Liver (tissue), 9 donors: Measurements from ENCODE around the gene TFAP2A. TPM values are rescaled to one million over a fixed set of nuclear protein-coding genes. Genes with fewer than 3 reads are reported as not detected.

ENCODE experiments used
- DNase-seq: peaks from one replicate; pipeline ENCODE4 v3.0.0-alpha.2; 2017; ENCODE audit warnings: low spot score
- H3K27ac ChIP-seq, 2 donors: one replicate each; pipeline ENCODE4 v1.7.0; 2013; ENCODE audit warnings: inconsistent platforms in 2 of 2, low read length in 2 of 2, control low read depth in 1 of 2, low read depth in 1 of 2, mild to moderate bottlenecking in 1 of 2
- H3K27me3 ChIP-seq, 4 donors: one replicate each; pipeline versions ENCODE4 v1.6.1 to v1.7.0; 2013; ENCODE audit warnings: low read length in 3 of 4, inconsistent platforms in 1 of 4, mild to moderate bottlenecking in 1 of 4, moderate library complexity in 1 of 4; ENCODE audit not compliant: control insufficient read depth in 4 of 4, insufficient read depth in 4 of 4
- H3K36me3 ChIP-seq, 4 donors: one replicate each; pipeline versions ENCODE4 v1.6.1 to v1.7.0; 2013; ENCODE audit warnings: low read length in 3 of 4, mild to moderate bottlenecking in 3 of 4, low read depth in 1 of 4, moderate library complexity in 1 of 4; ENCODE audit not compliant: control insufficient read depth in 4 of 4, insufficient read depth in 3 of 4
- H3K4me1 ChIP-seq, 4 donors: one replicate each; pipeline versions ENCODE4 v1.6.1 to v1.7.0; 2013; ENCODE audit warnings: low read length in 3 of 4, mild to moderate bottlenecking in 3 of 4, moderate library complexity in 1 of 4; ENCODE audit not compliant: control insufficient read depth in 4 of 4, insufficient read depth in 4 of 4
- H3K4me3 ChIP-seq, 3 donors: one replicate each; pipeline versions ENCODE4 v1.6.1 to v1.7.0; 2013; ENCODE audit warnings: low read length in 3 of 3, control low read depth in 1 of 3, low read depth in 1 of 3, mild to moderate bottlenecking in 1 of 3
- H3K9ac ChIP-seq, 2 donors: one replicate each; pipeline ENCODE4 v1.7.0; 2013; ENCODE audit warnings: low read length in 2 of 2, mild to moderate bottlenecking in 2 of 2, moderate library complexity in 2 of 2, control low read depth in 1 of 2, low read depth in 1 of 2
- H3K9me3 ChIP-seq, 4 donors: one replicate each; pipeline versions ENCODE4 v1.6.1 to v1.7.0; 2013; ENCODE audit warnings: low read length in 3 of 4; ENCODE audit not compliant: control insufficient read depth in 4 of 4
- CTCF ChIP-seq: fragments of 150-350 bp; IDR thresholded peaks from 2 replicates; pipeline ENCODE4 v1.5.1; 2017; ENCODE audit warnings: improper control_type of control experiment, low read depth, low read length; ENCODE audit not compliant: missing input control
- FOXA2 ChIP-seq: IDR thresholded peaks from 2 replicates; pipeline ENCODE4 v1.6.1; 2016; ENCODE audit warnings: antibody characterized with exemption
- HNF4A ChIP-seq, 2 donors: conservative IDR thresholded peaks; 2 replicates each; pipeline ENCODE4 v1.6.1; 2016; ENCODE audit warnings: antibody characterized with exemption in 2 of 2, mild to moderate bottlenecking in 2 of 2
- JUND ChIP-seq, 2 donors: IDR thresholded peaks; 2 replicates each; pipeline ENCODE4 v1.6.1; 2016; ENCODE audit warnings: antibody characterized with exemption in 2 of 2
- REST ChIP-seq: IDR thresholded peaks from 2 replicates; pipeline ENCODE4 v1.6.1; 2016; ENCODE audit warnings: antibody characterized with exemption, mild to moderate bottlenecking
- RXRA ChIP-seq, 2 donors: IDR thresholded peaks; 2 replicates each; pipeline ENCODE4 v1.6.1; 2017 to 2018; ENCODE audit warnings: antibody characterized with exemption in 2 of 2, mild to moderate bottlenecking in 1 of 2
- ZBTB33 ChIP-seq: IDR thresholded peaks from 2 replicates; pipeline ENCODE4 v1.6.1; 2016; ENCODE audit warnings: antibody characterized with exemption
- WGBS: extraction: QIAGEN DNeasy Blood & Tissue Kit; methylation state at CpG from one replicate; pipeline ENCODE4 v1.1.7; 2013; 5-methylcytosine and 5-hydroxymethylcytosine counted together
- polyA plus RNA-seq, 2 donors: library from polyadenylated mRNA; stranded (reverse) in 1 of 2; unstranded in 1 of 2; fragments of 200-250 nt in 1 of 2; fragments of >200 nt in 1 of 2; fragmentation: Nextera tagmentation in 1 of 2; extraction: Ambion mirVana in 1 of 2; gene quantifications; one replicate each; pipeline versions ENCODE4 v1.2.1 to v1.2.3, GENCODE V29; 2013 to 2015
- total RNA-seq, 2 donors: library from RNA; depleted of rRNA; stranded (reverse); fragments of >200 nt; gene quantifications; one replicate each; pipeline ENCODE4 v1.2.3, GENCODE V29; 2014
- TF ChIP-seq, protein P1 (sequence below): IDR thresholded peaks from 2 replicates; pipeline ENCODE4 v1.6.1; 2016; ENCODE audit warnings: antibody characterized with exemption
- donor health status: healthy.
- donor health status: healthy.
- donor health status: healthy.
- donor health status: healthy.
- donor health status: healthy.

TFAP2A gene
- total and polyA plus RNA-seq, 4 donors: 0.03 to 0.08 TPM; not detected in 2

DNA sequence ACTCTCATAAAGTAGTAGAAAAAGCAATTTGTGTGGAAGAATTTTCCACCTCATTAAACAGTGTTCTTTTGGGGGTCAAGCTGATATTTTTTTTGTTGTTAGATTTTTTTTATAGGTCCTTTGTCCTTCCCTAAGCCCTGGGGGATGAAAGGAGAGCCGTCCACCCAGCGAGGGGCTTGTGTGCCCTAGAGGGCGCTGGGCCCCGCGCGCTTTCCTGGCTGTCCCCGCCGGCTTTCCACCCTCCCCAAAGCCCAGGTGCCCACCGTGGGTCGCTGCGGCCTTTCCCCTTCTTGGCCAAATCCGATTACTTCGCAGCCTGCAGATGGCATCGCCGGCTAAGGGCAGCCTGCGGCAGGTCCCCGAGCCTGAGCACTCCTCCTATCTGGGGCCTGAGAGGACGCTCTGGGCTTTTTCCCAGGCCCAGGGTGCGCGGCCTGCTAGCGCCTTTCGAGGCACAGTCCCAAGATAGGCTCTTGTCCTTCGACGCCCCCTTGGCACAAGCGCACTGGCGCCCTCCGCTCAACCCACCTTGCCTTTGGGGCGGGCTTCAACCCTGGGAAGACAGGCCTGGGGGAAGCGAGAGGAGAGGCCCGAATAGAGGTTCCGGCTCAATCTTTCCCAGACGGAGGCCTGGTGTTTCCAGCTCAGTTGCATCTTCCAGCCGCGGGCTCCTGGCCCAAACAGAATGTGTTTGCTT, 33.6 kb downstream of the TFAP2A start:
- no peak overlapping the region for H3K4me3 ChIP-seq
- peaks cover 0 to 3% (median 0%) of the 10 kb centered on the region in 4 donors for H3K9me3 ChIP-seq
- no peak for TF ChIP-seq RXRA (IDR thresholded peaks at IDR 0.05)
- no peak for TF ChIP-seq ZBTB33
- TF ChIP-seq REST: no peak
- no peaks in the 10 kb centered on the region for H3K36me3 ChIP-seq
- H3K27me3 ChIP-seq: peaks cover 2 to 34% (median 10%) of the 10 kb centered on the region in 4 donors
- no peak for DNase-seq
- WGBS: 5% methylated on average over 34 of the region's 34 CpGs
- peaks cover 0 to 8% (median 1%) of the 10 kb centered on the region in 4 donors for H3K4me1 ChIP-seq
- H3K9ac ChIP-seq: no peak overlapping the region
- no peak overlapping the region for H3K27ac ChIP-seq

- no peak overlapping the region for H3K4me3 ChIP-seq
- H3K4me1 ChIP-seq: no peaks in the 10 kb centered on the region
- no peak overlapping the region for H3K9ac ChIP-seq
- peaks cover 0 to 4% (median 0%) of the 10 kb centered on the region in 4 donors for H3K27me3 ChIP-seq
- 90% methylated on average over 4 of the region's 4 CpGs for WGBS
- H3K27ac ChIP-seq: no peak overlapping the region
- no peaks in the 10 kb centered on the region for H3K9me3 ChIP-seq
- DNase-seq: no peak
- no peaks in the 10 kb centered on the region for H3K36me3 ChIP-seq
- TF ChIP-seq HNF4A (conservative IDR thresholded peaks at IDR 0.05): no peak
- TF ChIP-seq CTCF: no peak
These were observed 39.4 kb downstream of the TFAP2A start for GRCh38 chr6:10375391-10375969.

DNA sequence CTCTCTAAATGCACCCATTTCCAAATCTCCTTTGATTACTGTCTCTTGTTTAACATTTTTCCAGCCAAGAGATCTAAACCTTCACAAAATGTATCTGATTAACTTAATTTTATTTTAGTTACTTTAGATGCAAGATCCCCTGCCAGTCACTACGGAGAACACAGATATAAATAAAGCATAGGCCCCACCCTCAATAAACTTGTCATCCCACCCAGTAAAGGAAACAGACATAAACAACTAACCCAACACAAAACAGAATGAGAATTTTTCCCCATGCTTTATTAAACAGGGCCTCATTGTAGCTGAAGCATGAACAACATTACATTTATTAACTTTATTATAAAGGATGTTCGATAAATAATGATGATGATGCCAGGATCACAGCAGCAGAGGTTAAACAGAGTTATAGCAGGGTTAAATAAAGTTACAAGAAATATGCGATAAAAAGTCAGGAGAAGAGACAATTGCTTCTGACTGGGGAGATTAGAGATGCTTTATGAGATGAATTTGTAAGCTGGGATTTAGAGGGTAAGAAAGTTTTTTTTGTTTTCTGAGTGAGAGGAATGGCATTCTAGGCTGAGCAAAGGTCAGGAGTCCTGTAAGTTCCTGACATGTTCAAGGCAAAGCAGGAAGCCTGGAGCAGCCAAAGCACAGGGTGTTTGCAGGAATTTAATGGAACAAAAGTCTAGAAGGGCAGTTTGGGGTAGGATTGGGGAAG, 41.1 kb downstream of the TFAP2A start:
- H3K9me3 ChIP-seq: no peaks in the 10 kb centered on the region
- H3K4me1 ChIP-seq: no peaks in the 10 kb centered on the region
- H3K27me3 ChIP-seq: peaks cover 0 to 2% (median 0%) of the 10 kb centered on the region in 4 donors
- no peak overlapping the region for H3K27ac ChIP-seq
- H3K36me3 ChIP-seq: no peaks in the 10 kb centered on the region
- TF ChIP-seq CTCF: no peak
- no peak for TF ChIP-seq JUND (IDR thresholded peaks at IDR 0.05)
- TF ChIP-seq, protein P1, sequence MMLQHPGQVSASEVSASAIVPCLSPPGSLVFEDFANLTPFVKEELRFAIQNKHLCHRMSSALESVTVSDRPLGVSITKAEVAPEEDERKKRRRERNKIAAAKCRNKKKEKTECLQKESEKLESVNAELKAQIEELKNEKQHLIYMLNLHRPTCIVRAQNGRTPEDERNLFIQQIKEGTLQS: no peak
- no peak for TF ChIP-seq FOXA2
- H3K9ac ChIP-seq: no peak overlapping the region
- DNase-seq: no peak
- 67% methylated on average over 3 of the region's 3 CpGs for WGBS
- no peak overlapping the region for H3K4me3 ChIP-seq
